IPS DF 4.7 (cell line): ENCODE data around the gene EXOC3L1.

Source experiments
- DNase-seq: peaks from one replicate; pipeline ENCODE4 v3.0.0-alpha.2; 2013; ENCODE audit warnings: low spot score; ENCODE audit errors: extremely low read depth

The EXOC3L1 gene

GRCh38 chr16:67183627-67184452 is 6.1 kb downstream of the EXOC3L1 start, which contains the start of gene MATCAP1:
MATCAP1 (minus strand) TSS chr16:67183963; CDS start chr16:67180610, 3,353 bp downstream.
- DNase-seq: no peak

GRCh38 chr16:67183284-67183626 is 6.7 kb downstream of the EXOC3L1 start:
- no peak for DNase-seq

- no peak for DNase-seq
These were observed 7.6 kb downstream of the EXOC3L1 start for GRCh38 chr16:67182288-67182687.

GRCh38 chr16:67181346-67181745 is 8.6 kb downstream of the EXOC3L1 start:
- DNase-seq: no peak

- DNase-seq: no peak
These were observed 9.8 kb downstream of the EXOC3L1 start for GRCh38 chr16:67180166-67180565.

GRCh38 chr16:67179421-67180080 is 10.4 kb downstream of the EXOC3L1 start:
- DNase-seq: no peak

GRCh38 chr16:67177743-67178699 is 11.9 kb downstream of the EXOC3L1 start:
- DNase-seq: no peak

- no peak for DNase-seq
These were observed 13.3 kb downstream of the EXOC3L1 start for GRCh38 chr16:67176662-67177061.

GRCh38 chr16:67174706-67175231 is 15.2 kb downstream of the EXOC3L1 start:
- no peak for DNase-seq

GRCh38 chr16:67173808-67174705 is 15.9 kb downstream of the EXOC3L1 start:
- no peak for DNase-seq

GRCh38 chr16:67173323-67173722 is 16.6 kb downstream of the EXOC3L1 start:
- no peak for DNase-seq

GRCh38 chr16:67170949-67171649 is 18.8 kb downstream of the EXOC3L1 start:
- DNase-seq: no peak

GRCh38 chr16:67170168-67170948 is 19.6 kb downstream of the EXOC3L1 start, which contains the start of gene NOL3:
NOL3 (plus strand) TSS chr16:67170538.
- DNase-seq: no peak

- DNase-seq: no peak
These were observed 20.2 kb downstream of the EXOC3L1 start for GRCh38 chr16:67169642-67170167.

- no peak for DNase-seq
These were observed 20.9 kb downstream of the EXOC3L1 start for GRCh38 chr16:67169011-67169451.

- DNase-seq: no peak
These were observed 22.3 kb downstream of the EXOC3L1 start for GRCh38 chr16:67167588-67167987.

- DNase-seq: no peak
These were observed 23.3 kb downstream of the EXOC3L1 start for GRCh38 chr16:67166598-67167168.

- DNase-seq: no peak
These were observed 23.8 kb downstream of the EXOC3L1 start for GRCh38 chr16:67166110-67166547.
